ENCODE measurements around the gene HK1.
"Not testable (repeated sequence)": the region's sequence is repeated elsewhere in the genome, so short reads cannot be mapped to it uniquely, and the experiment has no call there.

Gene HK1

GRCh38 chr10:69326692-69327091, 48.4 kb downstream of the HK1 start:
- H3K4me3 ChIP-seq (ENCODE audit: low read depth, low read length) = no peak overlapping the region
- TF ChIP-seq CTCF (IDR thresholded peaks at IDR 0.05; ENCODE audit: control insufficient read depth, extremely low read depth, insufficient read depth) = no peak
- no peak for DNase-seq (ENCODE audit: low read depth)

GRCh38 chr10:69327463-69328379, 49.4 kb downstream of the HK1 start:
- H3K4me3 ChIP-seq (ENCODE audit: low read depth, low read length) = peak overlapping the region; percentile 23
- no peak for TF ChIP-seq CTCF (IDR thresholded peaks at IDR 0.05; ENCODE audit: control insufficient read depth, extremely low read depth, insufficient read depth)
- peak; percentile 58 for DNase-seq (ENCODE audit: low read depth)

- no peak for DNase-seq (ENCODE audit: low read depth)
- no peak for TF ChIP-seq CTCF (IDR thresholded peaks at IDR 0.05; ENCODE audit: control insufficient read depth, extremely low read depth, insufficient read depth)
- no peak overlapping the region for H3K4me3 ChIP-seq (ENCODE audit: low read depth, low read length)
Measured at GRCh38 chr10:69328380-69328735, 50.1 kb downstream of the HK1 start.

- not testable (repeated sequence) for H3K4me3 ChIP-seq (ENCODE audit: low read depth, low read length); DNase-seq (ENCODE audit: low read depth)
Measured at GRCh38 chr10:69328888-69329287, 50.6 kb downstream of the HK1 start.

GRCh38 chr10:69329721-69330178, 51.5 kb downstream of the HK1 start:
- no peak for DNase-seq (ENCODE audit: low read depth)
- no peak for TF ChIP-seq CTCF (IDR thresholded peaks at IDR 0.05; ENCODE audit: control insufficient read depth, extremely low read depth, insufficient read depth)
- H3K4me3 ChIP-seq (ENCODE audit: low read depth, low read length) = no peak overlapping the region

- no peak overlapping the region for H3K4me3 ChIP-seq (ENCODE audit: low read depth, low read length)
- no peak for DNase-seq (ENCODE audit: low read depth)
- TF ChIP-seq CTCF (IDR thresholded peaks at IDR 0.05; ENCODE audit: control insufficient read depth, extremely low read depth, insufficient read depth) = no peak
Measured at GRCh38 chr10:69331161-69331560, 52.9 kb downstream of the HK1 start.

- TF ChIP-seq CTCF (IDR thresholded peaks at IDR 0.05; ENCODE audit: control insufficient read depth, extremely low read depth, insufficient read depth) = no peak
- H3K4me3 ChIP-seq (ENCODE audit: low read depth, low read length) = peak overlapping the region; percentile 26
- peak; percentile 69 for DNase-seq (ENCODE audit: low read depth)
Measured at GRCh38 chr10:69332278-69333010, 54.1 kb downstream of the HK1 start.
